GM12872 (cell line): Measurements from ENCODE around the gene PRLH.

ENCODE experiments used
- CTCF ChIP-seq: IDR thresholded peaks from 3 replicates; pipeline ENCODE4 v1.5.1; 2011; ENCODE audit warnings: low read depth, mild to moderate bottlenecking, low read length, moderate library complexity; ENCODE audit not compliant: insufficient read depth

Gene PRLH

GRCh38 chr2:237615631-237616249, 49.4 kb downstream of the PRLH start:
- TF ChIP-seq CTCF, result no peak

- no peak for TF ChIP-seq CTCF
Observed at GRCh38 chr2:237616373-237616733, 50.0 kb downstream of the PRLH start.
